WTC11 (cell line): Measurements from ENCODE around the gene EDDM3A. TPM values are rescaled to one million over a fixed set of nuclear protein-coding genes. Genes with fewer than 3 reads are reported as not detected.

Experiments
- ATAC-seq: fragments of 200-7000 bp; cut with Tn5 transposase; 2 replicates; pipeline ENCODE4 v1.10.0; 2021; ENCODE audit warnings: mild to moderate bottlenecking, moderate library complexity
- CTCF ChIA-PET: fragments of 300-600 bp; sonication (Branson Sonifier 250); formaldehyde crosslinking; loops from one replicate; lab custom pipeline; 2021; ENCODE audit warnings: antibody characterized with exemption; lab: Charles Lee
- POLR2A ChIA-PET: fragments of 350-600 bp; sonication (Branson Sonifier 250); formaldehyde crosslinking; loops from one replicate; lab custom pipeline; 2021; ENCODE audit warnings: antibody characterized with exemption; lab: Charles Lee
- DNase-seq: peaks from one replicate; pipeline ENCODE4 v3.0.0; 2021; ENCODE audit warnings: low spot score
- H3K27ac Mint-ChIP-seq: 2 replicates; pipeline ENCODE4 v1.8.0; 2021; ENCODE audit warnings: mixed read lengths
- H3K27me3 Mint-ChIP-seq: 2 replicates; pipeline ENCODE4 v1.8.0; 2021; ENCODE audit warnings: low read depth, mild to moderate bottlenecking, moderate library complexity, mixed read lengths
- H3K36me3 Mint-ChIP-seq: 2 replicates; pipeline ENCODE4 v1.8.0; 2021; ENCODE audit warnings: mixed read lengths
- H3K4me1 Mint-ChIP-seq: 2 replicates; pipeline ENCODE4 v1.8.0; 2022; ENCODE audit warnings: mixed read lengths
- H3K4me3 Mint-ChIP-seq: 2 replicates; pipeline ENCODE4 v1.8.0; 2021; ENCODE audit warnings: mild to moderate bottlenecking, moderate library complexity, mixed read lengths
- H3K9me3 Mint-ChIP-seq: 2 replicates; pipeline ENCODE4 v1.8.0; 2021; ENCODE audit warnings: mixed read lengths
- GABPB1 ChIP-seq: sonication (generic); formaldehyde crosslinking; IDR thresholded peaks from 2 replicates; pipeline ENCODE4 v1.8.1; 2023; ENCODE audit warnings: mild to moderate bottlenecking, missing genetic modification reagents
- HMGA2 ChIP-seq: fragments of 250-450 bp; sonication (Bioruptor Pico); IDR thresholded peaks from 2 replicates; pipeline ENCODE4 v1.4.0; 2021; ENCODE audit warnings: mild to moderate bottlenecking, moderate library complexity
- JAZF1 ChIP-seq: fragments of 250-450 bp; sonication (Bioruptor Pico); IDR thresholded peaks from 2 replicates; pipeline ENCODE4 v1.9.0; 2021; ENCODE audit warnings: moderate library complexity, mild to moderate bottlenecking, inconsistent platforms
- JUN ChIP-seq: sonication (generic); formaldehyde crosslinking; IDR thresholded peaks from 2 replicates; pipeline ENCODE4 v1.8.0; 2023; ENCODE audit warnings: mild to moderate bottlenecking, missing genetic modification reagents
- MXD4 ChIP-seq: fragments of 250-450 bp; sonication (Bioruptor Pico); IDR thresholded peaks from 2 replicates; pipeline ENCODE4 v1.8.0; 2021; ENCODE audit warnings: mild to moderate bottlenecking, moderate library complexity, borderline replicate concordance
- OVOL2 ChIP-seq: fragments of 250-450 bp; sonication (Bioruptor Pico); IDR thresholded peaks from 2 replicates; pipeline ENCODE4 v1.9.0; 2021; ENCODE audit warnings: mild to moderate bottlenecking, borderline replicate concordance
- RORB ChIP-seq: fragments of 250-450 bp; sonication (Bioruptor Pico); IDR thresholded peaks from 2 replicates; pipeline ENCODE4 v1.9.0; 2021; ENCODE audit warnings: mild to moderate bottlenecking
- SMAD3 ChIP-seq: sonication (generic); formaldehyde crosslinking; IDR thresholded peaks from 2 replicates; pipeline ENCODE4 v1.8.0; 2022; ENCODE audit warnings: missing genetic modification reagents, mild to moderate bottlenecking, borderline replicate concordance
- SOX15 ChIP-seq: fragments of 250-450 bp; sonication (Bioruptor Pico); IDR thresholded peaks from 2 replicates; pipeline ENCODE4 v1.9.0; 2021; ENCODE audit warnings: mild to moderate bottlenecking
- TP53 ChIP-seq: sonication (generic); formaldehyde crosslinking; IDR thresholded peaks from 2 replicates; pipeline ENCODE4 v1.8.1; 2023; ENCODE audit warnings: mild to moderate bottlenecking, missing genetic modification reagents
- ZNF232 ChIP-seq: sonication (generic); formaldehyde crosslinking; IDR thresholded peaks from 2 replicates; pipeline ENCODE4 v1.8.0; 2022; ENCODE audit warnings: mild to moderate bottlenecking, missing genetic modification reagents
- ZNF317 ChIP-seq: sonication (generic); formaldehyde crosslinking; IDR thresholded peaks from 2 replicates; pipeline ENCODE4 v1.8.1; 2023; ENCODE audit warnings: low read depth, mild to moderate bottlenecking, moderate library complexity, missing genetic modification reagents, borderline replicate concordance
- ZNF423 ChIP-seq: fragments of 250-450 bp; sonication (Bioruptor Pico); IDR thresholded peaks from 2 replicates; pipeline ENCODE4 v2.1.2; 2022; ENCODE audit warnings: mild to moderate bottlenecking, moderate library complexity
- total RNA-seq: library from RNA; stranded (reverse); gene quantifications from 3 replicates; pipeline ENCODE4 v1.2.3, GENCODE V29; 2021
- TF ChIP-seq, protein P1 (sequence below): fragments of 250-450 bp; sonication (Bioruptor Pico); IDR thresholded peaks from 2 replicates; pipeline ENCODE4 v1.9.0; 2021; ENCODE audit warnings: mild to moderate bottlenecking
- TF ChIP-seq, protein P2 (sequence below): sonication (generic); formaldehyde crosslinking; IDR thresholded peaks from 2 replicates; pipeline ENCODE4 v1.8.1; 2023; ENCODE audit warnings: mild to moderate bottlenecking, missing genetic modification reagents
- TF ChIP-seq, protein P3 (sequence below): sonication (generic); formaldehyde crosslinking; conservative IDR thresholded peaks from 2 replicates; pipeline ENCODE4 v1.8.1; 2023; ENCODE audit warnings: mild to moderate bottlenecking, low read depth, missing genetic modification reagents, moderate library complexity
- TF ChIP-seq, protein P4 (sequence below): sonication (generic); formaldehyde crosslinking; IDR thresholded peaks from 2 replicates; pipeline ENCODE4 v1.8.1; 2023; ENCODE audit warnings: mild to moderate bottlenecking, missing genetic modification reagents, borderline replicate concordance
- TF ChIP-seq, protein P5 (sequence below): fragments of 250-450 bp; sonication (Bioruptor Pico); IDR thresholded peaks from 2 replicates; pipeline ENCODE4 v1.9.0; 2021; ENCODE audit warnings: mild to moderate bottlenecking, borderline replicate concordance
- TF ChIP-seq, protein P6 (sequence below): fragments of 250-450 bp; sonication (Bioruptor Pico); IDR thresholded peaks from 2 replicates; pipeline ENCODE4 v1.8.0; 2021; ENCODE audit warnings: mild to moderate bottlenecking

The EDDM3A gene
- total RNA-seq, 1 experiment from 2014 or later, result 0.20 TPM

DNA sequence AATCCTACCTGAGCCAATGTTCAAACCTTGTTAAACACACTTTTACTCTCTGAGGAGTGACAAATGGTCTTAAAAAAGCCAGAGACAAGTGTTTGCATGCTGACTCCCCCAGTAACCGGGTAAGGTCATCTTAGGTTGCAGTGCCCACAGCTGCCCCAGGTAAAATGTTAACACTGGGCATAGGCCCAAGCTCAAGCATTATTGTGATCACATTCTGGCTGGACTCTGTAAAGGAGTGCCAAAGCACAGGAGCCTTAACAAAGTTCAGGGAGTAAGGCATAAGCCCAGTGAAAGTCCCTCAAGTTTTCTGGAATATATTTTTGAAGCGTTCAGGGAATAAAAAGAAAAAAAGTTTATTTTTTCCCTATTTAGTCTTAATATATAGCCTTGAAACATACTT is 8.6 kb downstream of the EDDM3A start (continued):
- TF ChIP-seq, protein P1, sequence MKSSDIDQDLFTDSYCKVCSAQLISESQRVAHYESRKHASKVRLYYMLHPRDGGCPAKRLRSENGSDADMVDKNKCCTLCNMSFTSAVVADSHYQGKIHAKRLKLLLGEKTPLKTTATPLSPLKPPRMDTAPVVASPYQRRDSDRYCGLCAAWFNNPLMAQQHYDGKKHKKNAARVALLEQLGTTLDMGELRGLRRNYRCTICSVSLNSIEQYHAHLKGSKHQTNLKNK, result no peak
- TF ChIP-seq JAZF1 (CRISPR knock-in tag) (no peak), ZNF317 (CRISPR knock-in tag) (no peak), RORB (CRISPR knock-in tag) (no peak), GABPB1 (CRISPR knock-in tag) (no peak), MXD4 (no peak), ZNF232 (CRISPR knock-in tag) (no peak), OVOL2 (no peak), TP53 (CRISPR knock-in tag) (no peak), ZNF423 (CRISPR knock-in tag) (no peak)
- TF ChIP-seq, protein P2, sequence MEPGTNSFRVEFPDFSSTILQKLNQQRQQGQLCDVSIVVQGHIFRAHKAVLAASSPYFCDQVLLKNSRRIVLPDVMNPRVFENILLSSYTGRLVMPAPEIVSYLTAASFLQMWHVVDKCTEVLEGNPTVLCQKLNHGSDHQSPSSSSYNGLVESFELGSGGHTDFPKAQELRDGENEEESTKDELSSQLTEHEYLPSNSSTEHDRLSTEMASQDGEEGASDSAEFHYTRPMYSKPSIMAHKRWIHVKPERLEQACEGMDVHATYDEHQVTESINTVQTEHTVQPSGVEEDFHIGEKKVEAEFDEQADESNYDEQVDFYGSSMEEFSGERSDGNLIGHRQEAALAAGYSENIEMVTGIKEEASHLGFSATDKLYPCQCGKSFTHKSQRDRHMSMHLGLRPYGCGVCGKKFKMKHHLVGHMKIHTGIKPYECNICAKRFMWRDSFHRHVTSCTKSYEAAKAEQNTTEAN (CRISPR knock-in tag), result no peak
- TF ChIP-seq, protein P3, sequence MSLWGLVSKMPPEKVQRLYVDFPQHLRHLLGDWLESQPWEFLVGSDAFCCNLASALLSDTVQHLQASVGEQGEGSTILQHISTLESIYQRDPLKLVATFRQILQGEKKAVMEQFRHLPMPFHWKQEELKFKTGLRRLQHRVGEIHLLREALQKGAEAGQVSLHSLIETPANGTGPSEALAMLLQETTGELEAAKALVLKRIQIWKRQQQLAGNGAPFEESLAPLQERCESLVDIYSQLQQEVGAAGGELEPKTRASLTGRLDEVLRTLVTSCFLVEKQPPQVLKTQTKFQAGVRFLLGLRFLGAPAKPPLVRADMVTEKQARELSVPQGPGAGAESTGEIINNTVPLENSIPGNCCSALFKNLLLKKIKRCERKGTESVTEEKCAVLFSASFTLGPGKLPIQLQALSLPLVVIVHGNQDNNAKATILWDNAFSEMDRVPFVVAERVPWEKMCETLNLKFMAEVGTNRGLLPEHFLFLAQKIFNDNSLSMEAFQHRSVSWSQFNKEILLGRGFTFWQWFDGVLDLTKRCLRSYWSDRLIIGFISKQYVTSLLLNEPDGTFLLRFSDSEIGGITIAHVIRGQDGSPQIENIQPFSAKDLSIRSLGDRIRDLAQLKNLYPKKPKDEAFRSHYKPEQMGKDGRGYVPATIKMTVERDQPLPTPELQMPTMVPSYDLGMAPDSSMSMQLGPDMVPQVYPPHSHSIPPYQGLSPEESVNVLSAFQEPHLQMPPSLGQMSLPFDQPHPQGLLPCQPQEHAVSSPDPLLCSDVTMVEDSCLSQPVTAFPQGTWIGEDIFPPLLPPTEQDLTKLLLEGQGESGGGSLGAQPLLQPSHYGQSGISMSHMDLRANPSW (CRISPR knock-in tag), result no peak
- TF ChIP-seq, all 79 proteins: peak for 0

DNA sequence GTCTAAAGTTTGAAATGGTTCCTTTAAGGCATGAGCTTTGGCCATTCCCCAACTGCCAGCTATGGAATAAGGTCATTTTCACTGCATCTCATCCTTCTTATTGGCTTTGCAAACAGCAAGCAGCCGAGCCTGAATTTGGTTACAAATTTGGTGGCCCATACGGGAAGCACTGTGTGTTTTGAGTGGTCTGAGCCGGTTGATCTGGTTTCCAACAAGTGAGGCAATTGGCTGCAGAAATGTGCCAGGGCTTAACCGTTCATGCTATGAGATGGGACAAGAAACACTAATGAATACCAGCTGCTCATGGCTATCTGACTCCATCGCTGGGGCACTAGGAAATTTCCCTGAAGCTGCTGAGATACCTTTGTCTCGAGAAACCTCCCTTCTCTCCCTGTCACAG is 9.3 kb downstream of the EDDM3A start:
- ChIA-PET CTCF (no interaction called here), POLR2A (no interaction called here)
- H3K27ac Mint-ChIP-seq, result no peak overlapping the region
- DNase-seq, result no peak
- no peak overlapping the region for H3K4me3 Mint-ChIP-seq
- no peak for ATAC-seq
- H3K9me3 Mint-ChIP-seq, result peaks cover 27% of the 10 kb centered on the region
- peaks cover 28% of the 10 kb centered on the region for H3K36me3 Mint-ChIP-seq
- peaks cover 4% of the 10 kb centered on the region for H3K27me3 Mint-ChIP-seq
- peaks cover 27% of the 10 kb centered on the region for H3K4me1 Mint-ChIP-seq
- TF ChIP-seq, protein P1, result no peak
- TF ChIP-seq JUN (CRISPR knock-in tag) (no peak), ZNF423 (CRISPR knock-in tag) (no peak), SMAD3 (CRISPR knock-in tag) (no peak), SOX15 (CRISPR knock-in tag) (no peak), HMGA2 (CRISPR knock-in tag) (no peak)
- TF ChIP-seq, protein P4, sequence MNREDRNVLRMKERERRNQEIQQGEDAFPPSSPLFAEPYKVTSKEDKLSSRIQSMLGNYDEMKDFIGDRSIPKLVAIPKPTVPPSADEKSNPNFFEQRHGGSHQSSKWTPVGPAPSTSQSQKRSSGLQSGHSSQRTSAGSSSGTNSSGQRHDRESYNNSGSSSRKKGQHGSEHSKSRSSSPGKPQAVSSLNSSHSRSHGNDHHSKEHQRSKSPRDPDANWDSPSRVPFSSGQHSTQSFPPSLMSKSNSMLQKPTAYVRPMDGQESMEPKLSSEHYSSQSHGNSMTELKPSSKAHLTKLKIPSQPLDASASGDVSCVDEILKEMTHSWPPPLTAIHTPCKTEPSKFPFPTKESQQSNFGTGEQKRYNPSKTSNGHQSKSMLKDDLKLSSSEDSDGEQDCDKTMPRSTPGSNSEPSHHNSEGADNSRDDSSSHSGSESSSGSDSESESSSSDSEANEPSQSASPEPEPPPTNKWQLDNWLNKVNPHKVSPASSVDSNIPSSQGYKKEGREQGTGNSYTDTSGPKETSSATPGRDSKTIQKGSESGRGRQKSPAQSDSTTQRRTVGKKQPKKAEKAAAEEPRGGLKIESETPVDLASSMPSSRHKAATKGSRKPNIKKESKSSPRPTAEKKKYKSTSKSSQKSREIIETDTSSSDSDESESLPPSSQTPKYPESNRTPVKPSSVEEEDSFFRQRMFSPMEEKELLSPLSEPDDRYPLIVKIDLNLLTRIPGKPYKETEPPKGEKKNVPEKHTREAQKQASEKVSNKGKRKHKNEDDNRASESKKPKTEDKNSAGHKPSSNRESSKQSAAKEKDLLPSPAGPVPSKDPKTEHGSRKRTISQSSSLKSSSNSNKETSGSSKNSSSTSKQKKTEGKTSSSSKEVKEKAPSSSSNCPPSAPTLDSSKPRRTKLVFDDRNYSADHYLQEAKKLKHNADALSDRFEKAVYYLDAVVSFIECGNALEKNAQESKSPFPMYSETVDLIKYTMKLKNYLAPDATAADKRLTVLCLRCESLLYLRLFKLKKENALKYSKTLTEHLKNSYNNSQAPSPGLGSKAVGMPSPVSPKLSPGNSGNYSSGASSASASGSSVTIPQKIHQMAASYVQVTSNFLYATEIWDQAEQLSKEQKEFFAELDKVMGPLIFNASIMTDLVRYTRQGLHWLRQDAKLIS (CRISPR knock-in tag), result no peak
- TF ChIP-seq, protein P5, sequence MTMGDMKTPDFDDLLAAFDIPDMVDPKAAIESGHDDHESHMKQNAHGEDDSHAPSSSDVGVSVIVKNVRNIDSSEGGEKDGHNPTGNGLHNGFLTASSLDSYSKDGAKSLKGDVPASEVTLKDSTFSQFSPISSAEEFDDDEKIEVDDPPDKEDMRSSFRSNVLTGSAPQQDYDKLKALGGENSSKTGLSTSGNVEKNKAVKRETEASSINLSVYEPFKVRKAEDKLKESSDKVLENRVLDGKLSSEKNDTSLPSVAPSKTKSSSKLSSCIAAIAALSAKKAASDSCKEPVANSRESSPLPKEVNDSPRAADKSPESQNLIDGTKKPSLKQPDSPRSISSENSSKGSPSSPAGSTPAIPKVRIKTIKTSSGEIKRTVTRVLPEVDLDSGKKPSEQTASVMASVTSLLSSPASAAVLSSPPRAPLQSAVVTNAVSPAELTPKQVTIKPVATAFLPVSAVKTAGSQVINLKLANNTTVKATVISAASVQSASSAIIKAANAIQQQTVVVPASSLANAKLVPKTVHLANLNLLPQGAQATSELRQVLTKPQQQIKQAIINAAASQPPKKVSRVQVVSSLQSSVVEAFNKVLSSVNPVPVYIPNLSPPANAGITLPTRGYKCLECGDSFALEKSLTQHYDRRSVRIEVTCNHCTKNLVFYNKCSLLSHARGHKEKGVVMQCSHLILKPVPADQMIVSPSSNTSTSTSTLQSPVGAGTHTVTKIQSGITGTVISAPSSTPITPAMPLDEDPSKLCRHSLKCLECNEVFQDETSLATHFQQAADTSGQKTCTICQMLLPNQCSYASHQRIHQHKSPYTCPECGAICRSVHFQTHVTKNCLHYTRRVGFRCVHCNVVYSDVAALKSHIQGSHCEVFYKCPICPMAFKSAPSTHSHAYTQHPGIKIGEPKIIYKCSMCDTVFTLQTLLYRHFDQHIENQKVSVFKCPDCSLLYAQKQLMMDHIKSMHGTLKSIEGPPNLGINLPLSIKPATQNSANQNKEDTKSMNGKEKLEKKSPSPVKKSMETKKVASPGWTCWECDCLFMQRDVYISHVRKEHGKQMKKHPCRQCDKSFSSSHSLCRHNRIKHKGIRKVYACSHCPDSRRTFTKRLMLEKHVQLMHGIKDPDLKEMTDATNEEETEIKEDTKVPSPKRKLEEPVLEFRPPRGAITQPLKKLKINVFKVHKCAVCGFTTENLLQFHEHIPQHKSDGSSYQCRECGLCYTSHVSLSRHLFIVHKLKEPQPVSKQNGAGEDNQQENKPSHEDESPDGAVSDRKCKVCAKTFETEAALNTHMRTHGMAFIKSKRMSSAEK, result no peak
- TF ChIP-seq, protein P6, sequence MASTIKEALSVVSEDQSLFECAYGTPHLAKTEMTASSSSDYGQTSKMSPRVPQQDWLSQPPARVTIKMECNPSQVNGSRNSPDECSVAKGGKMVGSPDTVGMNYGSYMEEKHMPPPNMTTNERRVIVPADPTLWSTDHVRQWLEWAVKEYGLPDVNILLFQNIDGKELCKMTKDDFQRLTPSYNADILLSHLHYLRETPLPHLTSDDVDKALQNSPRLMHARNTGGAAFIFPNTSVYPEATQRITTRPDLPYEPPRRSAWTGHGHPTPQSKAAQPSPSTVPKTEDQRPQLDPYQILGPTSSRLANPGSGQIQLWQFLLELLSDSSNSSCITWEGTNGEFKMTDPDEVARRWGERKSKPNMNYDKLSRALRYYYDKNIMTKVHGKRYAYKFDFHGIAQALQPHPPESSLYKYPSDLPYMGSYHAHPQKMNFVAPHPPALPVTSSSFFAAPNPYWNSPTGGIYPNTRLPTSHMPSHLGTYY, result no peak
